Fibroblast of pulmonary artery (primary cell): Measurements from ENCODE around the gene GATD1.

Source experiments
- DNase-seq: peaks from one replicate; pipeline ENCODE4 v3.0.0-alpha.2; 2010; ENCODE audit warnings: low read depth
- H3K4me3 ChIP-seq: replicated peaks from 2 replicates; pipeline ENCODE4 v1.5.1; 2011; ENCODE audit warnings: low read depth, mild to moderate bottlenecking, control low read depth, low read length, moderate library complexity
- TF ChIP-seq, protein P1 (sequence below): IDR thresholded peaks from 2 replicates; pipeline ENCODE4 v1.5.1; 2011; ENCODE audit warnings: mild to moderate bottlenecking, control low read depth, low read length, inconsistent platforms; ENCODE audit errors: missing control alignments

GATD1 gene

DNA sequence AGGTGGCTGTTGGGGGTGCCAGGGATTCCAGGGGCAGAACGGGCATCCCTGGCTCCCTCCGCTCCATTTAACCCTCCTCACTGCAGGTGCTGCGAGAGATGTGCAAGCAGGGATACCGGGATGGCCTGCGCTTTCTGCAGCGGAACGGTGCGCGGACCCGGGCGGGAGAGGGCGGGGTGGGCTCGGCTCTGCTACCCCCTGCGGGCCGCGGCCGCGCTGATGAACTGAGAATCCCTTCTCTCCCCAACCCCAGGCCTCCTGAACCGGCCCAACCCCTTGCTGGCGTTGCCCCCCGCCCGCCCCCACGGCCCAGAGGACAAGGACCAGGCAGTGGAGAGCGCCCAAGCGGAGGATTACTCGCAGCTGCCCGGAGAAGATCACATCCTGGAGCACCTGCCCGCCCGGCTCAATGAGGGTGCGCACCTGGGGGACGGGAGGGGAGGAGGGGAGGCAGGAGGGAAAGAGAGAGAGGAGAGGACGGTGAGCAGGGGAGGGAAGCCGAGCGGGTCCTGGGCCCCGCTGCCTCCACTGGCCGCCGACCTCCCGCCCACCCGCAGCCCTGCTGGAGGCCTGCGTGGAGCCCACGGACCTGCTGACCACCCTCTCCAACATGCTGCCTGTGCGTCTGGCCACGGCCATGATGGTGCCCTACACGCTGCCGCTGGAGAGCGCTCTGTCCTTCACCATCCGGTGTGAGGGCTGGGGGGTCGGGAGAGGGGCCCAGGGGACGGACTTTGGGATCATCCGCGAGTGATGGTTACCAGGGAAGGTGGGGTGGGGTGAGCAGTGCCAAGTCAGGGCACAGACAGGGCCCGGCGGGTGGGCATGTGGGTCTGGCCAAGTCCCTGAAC lies 46.4 kb upstream of the GATD1 start:
- no peak overlapping the region for H3K4me3 ChIP-seq
- DNase-seq: no peak
- TF ChIP-seq, protein P1, sequence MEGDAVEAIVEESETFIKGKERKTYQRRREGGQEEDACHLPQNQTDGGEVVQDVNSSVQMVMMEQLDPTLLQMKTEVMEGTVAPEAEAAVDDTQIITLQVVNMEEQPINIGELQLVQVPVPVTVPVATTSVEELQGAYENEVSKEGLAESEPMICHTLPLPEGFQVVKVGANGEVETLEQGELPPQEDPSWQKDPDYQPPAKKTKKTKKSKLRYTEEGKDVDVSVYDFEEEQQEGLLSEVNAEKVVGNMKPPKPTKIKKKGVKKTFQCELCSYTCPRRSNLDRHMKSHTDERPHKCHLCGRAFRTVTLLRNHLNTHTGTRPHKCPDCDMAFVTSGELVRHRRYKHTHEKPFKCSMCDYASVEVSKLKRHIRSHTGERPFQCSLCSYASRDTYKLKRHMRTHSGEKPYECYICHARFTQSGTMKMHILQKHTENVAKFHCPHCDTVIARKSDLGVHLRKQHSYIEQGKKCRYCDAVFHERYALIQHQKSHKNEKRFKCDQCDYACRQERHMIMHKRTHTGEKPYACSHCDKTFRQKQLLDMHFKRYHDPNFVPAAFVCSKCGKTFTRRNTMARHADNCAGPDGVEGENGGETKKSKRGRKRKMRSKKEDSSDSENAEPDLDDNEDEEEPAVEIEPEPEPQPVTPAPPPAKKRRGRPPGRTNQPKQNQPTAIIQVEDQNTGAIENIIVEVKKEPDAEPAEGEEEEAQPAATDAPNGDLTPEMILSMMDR: no peak

DNA sequence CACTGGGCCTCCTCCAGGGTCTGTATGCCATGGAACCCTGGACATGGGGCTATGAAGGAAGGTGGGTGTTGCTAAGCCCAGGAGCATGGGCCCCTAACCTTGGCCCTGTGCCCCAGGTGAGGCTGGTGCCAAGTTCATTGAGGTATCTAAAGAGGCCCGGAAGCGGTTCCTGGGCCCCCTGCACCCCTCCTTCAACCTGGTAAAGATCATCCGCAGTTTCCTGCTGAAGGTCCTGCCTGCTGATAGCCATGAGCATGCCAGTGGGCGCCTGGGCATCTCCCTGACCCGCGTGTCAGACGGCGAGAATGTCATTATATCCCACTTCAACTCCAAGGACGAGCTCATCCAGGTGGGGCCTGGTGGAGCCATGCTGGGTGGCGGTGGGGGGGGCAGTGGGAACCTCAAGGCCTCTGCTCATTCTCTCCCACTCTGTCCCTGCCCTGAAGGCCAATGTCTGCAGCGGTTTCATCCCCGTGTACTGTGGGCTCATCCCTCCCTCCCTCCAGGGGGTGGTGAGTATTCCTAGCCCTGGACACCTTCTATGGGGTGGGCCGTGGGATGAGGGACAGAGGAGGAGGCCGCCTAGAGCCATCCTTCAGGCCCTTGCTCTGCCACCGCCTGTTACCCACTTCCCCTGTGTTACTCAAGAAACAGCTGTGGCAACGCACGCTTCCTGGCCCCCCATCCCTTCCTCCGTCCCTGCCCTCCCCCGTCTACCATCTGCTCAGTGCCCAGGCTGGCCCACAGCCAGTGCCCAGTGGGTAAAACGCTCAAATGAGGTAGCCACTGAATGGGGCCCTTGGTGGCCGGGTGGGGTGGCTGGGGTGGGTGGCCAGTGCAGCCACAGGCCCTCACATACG lies 44.5 kb upstream of the GATD1 start:
- TF ChIP-seq, protein P1: no peak
- no peak overlapping the region for H3K4me3 ChIP-seq
- no peak for DNase-seq

DNA sequence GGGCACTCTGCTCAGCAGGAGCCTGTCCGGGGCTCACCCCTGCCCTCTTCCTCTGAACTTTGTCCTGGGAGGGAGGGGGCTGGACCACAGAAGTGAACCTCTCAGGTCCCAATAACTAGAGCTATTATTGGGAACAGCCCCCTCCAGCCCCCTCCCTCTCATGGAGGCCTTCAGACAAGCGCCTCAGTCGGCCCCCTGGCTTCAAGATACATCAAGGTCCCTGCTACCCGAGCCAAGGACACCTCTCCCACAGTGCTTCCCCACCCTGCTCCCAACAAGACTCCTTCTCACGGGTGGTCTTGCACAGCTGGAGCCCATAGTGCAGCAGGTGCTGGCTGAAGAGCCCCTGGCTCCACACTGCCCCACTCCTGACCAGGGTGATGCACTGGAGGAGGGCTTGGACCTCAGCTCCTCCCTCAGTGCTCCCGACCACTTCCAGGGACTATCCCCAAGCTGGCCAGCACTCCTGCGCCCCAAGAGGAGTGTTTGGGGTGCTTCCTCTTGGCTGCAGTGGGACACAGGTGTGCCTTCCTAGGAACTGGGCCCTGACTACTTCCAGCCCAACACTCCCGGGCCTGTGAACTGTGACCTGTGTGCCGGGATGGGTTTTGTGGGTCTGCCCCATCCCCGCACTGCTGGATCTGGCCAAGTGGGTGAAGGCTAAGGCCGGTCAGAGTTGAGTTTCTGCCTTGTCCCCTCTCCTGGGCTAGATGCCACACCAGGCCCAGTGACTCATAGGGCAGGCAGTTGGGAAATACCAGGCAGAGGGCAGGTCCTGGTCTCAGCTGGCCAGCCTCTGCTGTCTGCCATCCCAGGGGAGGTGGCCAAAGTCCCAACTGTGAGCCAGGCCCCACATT lies 43.6 kb upstream of the GATD1 start:
- TF ChIP-seq, protein P1: no peak
- peak overlapping the region; percentile 70 for H3K4me3 ChIP-seq
- peak; percentile 63 for DNase-seq

DNA sequence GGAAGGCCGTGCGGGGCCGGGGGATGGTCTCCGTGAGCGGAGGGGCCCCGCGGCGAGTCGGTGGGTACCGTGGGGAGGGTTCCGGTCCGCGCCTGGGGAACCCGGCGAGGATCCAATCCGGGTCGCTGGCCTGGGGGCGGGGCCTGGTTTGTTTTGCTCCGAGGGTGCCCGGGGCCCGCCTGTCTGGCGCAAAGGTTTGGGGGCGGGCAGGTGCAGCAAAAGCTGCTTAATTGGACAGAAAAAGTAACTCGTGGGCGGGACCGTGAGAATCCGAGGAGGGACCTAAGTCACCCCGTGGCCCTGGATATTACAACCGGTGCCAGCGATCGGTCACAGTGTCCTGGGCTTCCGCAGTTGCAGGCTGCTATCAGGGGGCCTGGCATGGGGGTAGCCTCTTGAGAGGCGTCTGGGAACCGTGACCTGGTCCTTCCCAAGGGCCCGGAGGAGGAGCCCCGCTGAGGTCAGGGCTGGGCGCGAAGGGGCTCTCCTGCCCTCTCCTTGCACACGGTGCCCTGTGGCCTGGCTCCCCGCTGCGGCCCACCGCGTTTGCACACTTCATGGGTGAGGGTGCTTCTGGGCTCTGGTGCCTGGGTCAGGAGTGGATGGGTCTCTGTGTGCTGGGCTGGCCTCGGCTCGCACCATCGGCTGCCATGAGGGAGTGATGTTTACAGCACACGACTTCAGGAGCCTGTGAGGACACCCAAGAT lies 42.8 kb upstream of the GATD1 start:
- peak overlapping the region; percentile 70 for H3K4me3 ChIP-seq
- peak; percentile 75 for DNase-seq
- TF ChIP-seq, protein P1: no peak

DNA sequence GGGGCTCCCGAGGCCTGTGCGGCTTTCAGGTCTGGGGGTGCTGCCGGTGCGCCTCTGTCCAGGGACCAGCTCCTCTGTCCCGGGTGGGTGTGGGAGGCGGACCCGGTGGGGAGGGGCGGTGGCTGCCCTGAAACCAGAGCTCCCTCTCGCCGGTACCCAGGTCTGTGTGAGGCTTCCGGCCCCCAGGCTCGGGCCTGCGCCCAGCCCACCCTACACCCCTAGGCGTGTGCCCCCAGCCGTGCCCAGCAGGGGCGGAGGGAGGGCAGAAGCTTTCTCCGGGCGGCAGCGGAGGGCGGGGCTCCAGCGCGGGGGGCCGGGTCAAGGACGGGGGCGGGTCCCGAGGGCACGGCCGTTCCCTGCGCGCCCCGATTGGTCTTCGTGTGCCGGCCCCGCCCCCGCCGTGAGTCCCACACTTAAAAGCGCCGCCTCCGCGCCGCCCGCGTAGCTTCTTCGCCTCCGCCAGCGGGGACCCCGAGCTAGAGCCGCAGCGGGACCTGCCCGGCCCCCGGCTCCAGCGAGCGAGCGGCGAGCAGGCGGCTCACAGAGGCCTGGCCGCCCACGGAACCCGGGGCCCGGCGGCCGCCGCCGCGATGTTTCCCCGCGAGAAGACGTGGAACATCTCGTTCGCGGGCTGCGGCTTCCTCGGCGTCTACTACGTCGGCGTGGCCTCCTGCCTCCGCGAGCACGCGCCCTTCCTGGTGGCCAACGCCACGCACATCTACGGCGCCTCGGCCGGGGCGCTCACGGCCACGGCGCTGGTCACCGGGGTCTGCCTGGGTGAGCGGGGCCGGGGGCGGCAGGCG lies 42.0 kb upstream of the GATD1 start:
- H3K4me3 ChIP-seq: peak overlapping the region; percentile 70
- TF ChIP-seq, protein P1: no peak
- peak; percentile 85 for DNase-seq
